ENCODE measurements around the gene LRRC4C.

DNA sequence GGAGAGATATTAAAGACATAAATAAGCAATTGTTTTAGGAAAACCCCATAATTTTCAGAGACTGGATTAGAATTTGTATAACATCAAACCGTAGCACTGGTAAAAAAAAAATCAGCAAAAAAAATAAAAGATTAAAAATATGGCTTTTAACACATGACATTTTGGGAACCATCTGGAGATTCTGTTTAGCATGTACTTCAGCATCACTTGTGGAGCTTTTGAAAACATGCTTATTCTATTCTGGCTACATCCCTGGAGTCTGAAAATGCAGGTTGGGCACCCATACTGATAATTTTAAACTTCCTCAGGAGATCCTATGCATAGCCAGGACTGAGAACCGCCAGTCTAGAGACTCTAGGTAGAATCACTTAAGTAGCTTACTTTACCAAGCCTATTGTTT, 1190.9 kb downstream of the LRRC4C start:
- TF ChIP-seq CTCF (IDR thresholded peaks at IDR 0.05) (no peak), ZFX (IDR thresholded peaks at IDR 0.05; ENCODE audit: borderline replicate concordance) (no peak)

Data from 22Rv1 (cell line).